Mesendoderm (in vitro differentiated cells): ENCODE measurements around the gene IRF5.

Experiments used
- DNase-seq: peaks from one replicate; pipeline ENCODE4 v3.0.0; 2013
- H2AK5ac ChIP-seq: 2 replicates; pipeline ENCODE4 v1.6.1; 2013; ENCODE audit warnings: low read length, inconsistent platforms
- H2BK120ac ChIP-seq: 2 replicates; pipeline ENCODE4 v1.6.1; 2013; ENCODE audit warnings: low read depth, mild to moderate bottlenecking, low read length, moderate library complexity, mixed read lengths
- H2BK15ac ChIP-seq: replicated peaks from 2 replicates; pipeline ENCODE4 v1.6.1; 2013; ENCODE audit warnings: low read depth, mild to moderate bottlenecking, moderate library complexity
- H2BK5ac ChIP-seq: 2 replicates; pipeline ENCODE4 v1.6.1; 2013; ENCODE audit warnings: low read length, inconsistent platforms
- H3K18ac ChIP-seq: 2 replicates; pipeline ENCODE4 v1.6.1; 2013; ENCODE audit warnings: mild to moderate bottlenecking, low read length, mixed read lengths
- H3K23ac ChIP-seq: one replicate; pipeline ENCODE4 v1.6.1; 2013; ENCODE audit warnings: low read length
- H3K27ac ChIP-seq: 2 replicates; pipeline ENCODE4 v1.5.1; 2013; ENCODE audit warnings: low read depth, mild to moderate bottlenecking, inconsistent platforms, low read length, moderate library complexity
- H3K27me3 ChIP-seq: 2 replicates; pipeline ENCODE4 v1.6.1; 2013; ENCODE audit warnings: low read length, control low read depth, mild to moderate bottlenecking, inconsistent platforms; ENCODE audit not compliant: insufficient read depth, poor library complexity
- H3K36me3 ChIP-seq: 2 replicates; pipeline ENCODE4 v1.6.1; 2013; ENCODE audit warnings: low read length, inconsistent platforms; ENCODE audit not compliant: control insufficient read depth, insufficient read depth
- H3K4ac ChIP-seq: one replicate; pipeline ENCODE4 v1.6.1; 2013; ENCODE audit warnings: low read depth, mild to moderate bottlenecking, low read length, moderate library complexity
- H3K4me1 ChIP-seq: 2 replicates; pipeline ENCODE4 v1.6.1; 2013; ENCODE audit warnings: low read depth, low read length, inconsistent platforms; ENCODE audit not compliant: control insufficient read depth
- H3K4me2 ChIP-seq: 2 replicates; pipeline ENCODE4 v1.6.1; 2013; ENCODE audit warnings: low read length
- H3K4me3 ChIP-seq: 2 replicates; pipeline ENCODE4 v1.5.1; 2013; ENCODE audit warnings: mild to moderate bottlenecking, low read length
- H3K56ac ChIP-seq: one replicate; pipeline ENCODE4 v1.6.1; 2013; ENCODE audit warnings: low read length
- H3K79me1 ChIP-seq: 2 replicates; pipeline ENCODE4 v1.6.1; 2013; ENCODE audit warnings: low read length, inconsistent platforms
- H3K79me2 ChIP-seq: 2 replicates; pipeline ENCODE4 v1.6.1; 2013; ENCODE audit warnings: mild to moderate bottlenecking, low read length; ENCODE audit not compliant: control insufficient read depth, insufficient read depth
- H3K9ac ChIP-seq: 2 replicates; pipeline ENCODE4 v1.6.1; 2013; ENCODE audit warnings: low read length, inconsistent platforms
- H4K5ac ChIP-seq: one replicate; pipeline ENCODE4 v1.6.1; 2013; ENCODE audit warnings: low read length
- H4K8ac ChIP-seq: one replicate; pipeline ENCODE4 v1.6.1; 2013; ENCODE audit warnings: low read depth, mild to moderate bottlenecking, control low read depth, low read length, moderate library complexity
- WGBS: extraction: QIAGEN DNeasy Blood & Tissue Kit; methylation state at CpG from one replicate; pipeline ENCODE4 v1.1.7; 2013; ENCODE audit warnings: low lambda C conversion rate, missing lambda C conversion rate; ENCODE audit not compliant: insufficient coverage; ENCODE audit errors: extremely low coverage; 5-methylcytosine and 5-hydroxymethylcytosine counted together

Gene IRF5

GRCh38 chr7:128934361-128935341 lies 3.1 kb upstream of the IRF5 start:
- H3K36me3 ChIP-seq: no peaks in the 10 kb centered on the region
- H2BK5ac ChIP-seq: no peak overlapping the region
- no peak overlapping the region for H2BK15ac ChIP-seq
- H4K5ac ChIP-seq: no peak overlapping the region
- no peak overlapping the region for H2BK120ac ChIP-seq
- no peaks in the 10 kb centered on the region for H3K79me1 ChIP-seq
- H3K18ac ChIP-seq: no peak overlapping the region
- no peak overlapping the region for H2AK5ac ChIP-seq
- no peak overlapping the region for H3K23ac ChIP-seq
- no peak overlapping the region for H3K4ac ChIP-seq
- no peak overlapping the region for H3K27ac ChIP-seq
- H3K4me2 ChIP-seq: no peak overlapping the region
- no peak overlapping the region for H3K4me3 ChIP-seq
- no peak overlapping the region for H4K8ac ChIP-seq
- H3K9ac ChIP-seq: no peak overlapping the region
- no CpG with 5 or more reads among the region's 14 CpGs for WGBS
- H3K4me1 ChIP-seq: no peaks in the 10 kb centered on the region
- peaks cover 19% of the 10 kb centered on the region for H3K27me3 ChIP-seq
- H3K56ac ChIP-seq: no peak overlapping the region
- H3K79me2 ChIP-seq: no peaks in the 10 kb centered on the region
- no peak for DNase-seq

GRCh38 chr7:128935342-128935730 lies 2.4 kb upstream of the IRF5 start:
- Histone ChIP-seq H4K5ac (no peak overlapping the region), H3K4me2 (no peak overlapping the region), H3K27ac (no peak overlapping the region), H2BK5ac (no peak overlapping the region), H3K27me3 (peaks cover 19% of the 10 kb centered on the region), H2BK120ac (no peak overlapping the region), H2BK15ac (no peak overlapping the region), H3K4me3 (no peak overlapping the region), H3K79me1 (no peaks in the 10 kb centered on the region), H3K79me2 (no peaks in the 10 kb centered on the region), H4K8ac (no peak overlapping the region), H3K23ac (no peak overlapping the region), H3K4me1 (no peaks in the 10 kb centered on the region), H3K36me3 (no peaks in the 10 kb centered on the region), H3K18ac (no peak overlapping the region), H3K4ac (no peak overlapping the region), H3K56ac (no peak overlapping the region), H2AK5ac (no peak overlapping the region), H3K9ac (no peak overlapping the region)
- DNase-seq: no peak
- no CpG with 5 or more reads among the region's 6 CpGs for WGBS

- Histone ChIP-seq H3K9ac (no peak overlapping the region), H4K8ac (no peak overlapping the region), H3K4me1 (no peaks in the 10 kb centered on the region), H3K79me1 (no peaks in the 10 kb centered on the region), H3K23ac (no peak overlapping the region), H2BK120ac (no peak overlapping the region), H3K18ac (no peak overlapping the region), H3K27me3 (peaks cover 19% of the 10 kb centered on the region), H3K4me2 (no peak overlapping the region), H2BK15ac (no peak overlapping the region), H4K5ac (no peak overlapping the region), H3K56ac (no peak overlapping the region), H3K4me3 (no peak overlapping the region), H3K27ac (no peak overlapping the region), H3K79me2 (no peaks in the 10 kb centered on the region), H2AK5ac (no peak overlapping the region), H3K4ac (no peak overlapping the region), H3K36me3 (no peaks in the 10 kb centered on the region), H2BK5ac (no peak overlapping the region)
- WGBS: no CpG with 5 or more reads among the region's 4 CpGs
- no peak for DNase-seq
Measured at GRCh38 chr7:128936798-128937197, 929 bp upstream of the IRF5 start.

- no peak overlapping the region for H4K8ac ChIP-seq
- H3K79me1 ChIP-seq: no peaks in the 10 kb centered on the region
- no peak overlapping the region for H3K56ac ChIP-seq
- H3K4me2 ChIP-seq: no peak overlapping the region
- no peak overlapping the region for H2BK15ac ChIP-seq
- peaks cover 19% of the 10 kb centered on the region for H3K27me3 ChIP-seq
- no peak overlapping the region for H2BK120ac ChIP-seq
- no peaks in the 10 kb centered on the region for H3K79me2 ChIP-seq
- no peak overlapping the region for H2AK5ac ChIP-seq
- H3K4me3 ChIP-seq: no peak overlapping the region
- no peak overlapping the region for H3K18ac ChIP-seq
- DNase-seq: no peak
- H3K9ac ChIP-seq: no peak overlapping the region
- WGBS: no CpG with 5 or more reads among the region's 17 CpGs
- H4K5ac ChIP-seq: no peak overlapping the region
- H3K36me3 ChIP-seq: no peaks in the 10 kb centered on the region
- no peak overlapping the region for H3K27ac ChIP-seq
- no peaks in the 10 kb centered on the region for H3K4me1 ChIP-seq
- no peak overlapping the region for H3K23ac ChIP-seq
- H2BK5ac ChIP-seq: no peak overlapping the region
- H3K4ac ChIP-seq: no peak overlapping the region
Measured at GRCh38 chr7:128937271-128937646, 468 bp upstream of the IRF5 start.

GRCh38 chr7:128938544-128939074 lies 882 bp downstream of the IRF5 start:
- Histone ChIP-seq H2BK120ac (no peak overlapping the region), H3K79me1 (no peaks in the 10 kb centered on the region), H3K4me2 (peak overlapping the region; percentile 71), H3K27ac (no peak overlapping the region), H3K4ac (no peak overlapping the region), H3K36me3 (no peaks in the 10 kb centered on the region), H3K79me2 (no peaks in the 10 kb centered on the region), H3K27me3 (peaks cover 19% of the 10 kb centered on the region), H4K5ac (no peak overlapping the region), H2BK15ac (no peak overlapping the region), H3K18ac (no peak overlapping the region), H3K56ac (peak overlapping the region; percentile 15), H3K4me3 (peak overlapping the region; percentile 25), H3K9ac (peak overlapping the region; percentile 45), H3K23ac (peak overlapping the region; percentile 80), H3K4me1 (no peaks in the 10 kb centered on the region), H4K8ac (no peak overlapping the region), H2BK5ac (no peak overlapping the region), H2AK5ac (no peak overlapping the region)
- WGBS: no CpG with 5 or more reads among the region's 30 CpGs
- no peak for DNase-seq
